HepG2 (cell line): ENCODE measurements around the gene NHERF2. TPM values are rescaled to one million over a fixed set of nuclear protein-coding genes. Genes with fewer than 3 reads are reported as not detected.

ENCODE experiments used
- DNMT1 ChIP-seq: sonication (generic); formaldehyde crosslinking; IDR thresholded peaks from 2 replicates; pipeline ENCODE4 v1.5.1; 2020; ENCODE audit warnings: mild to moderate bottlenecking, missing genetic modification reagents
- HNRNPLL ChIP-seq: fragments of 200-400 bp; formaldehyde crosslinking; IDR thresholded peaks from 2 replicates; pipeline ENCODE4 v1.6.1; 2017; ENCODE audit warnings: mild to moderate bottlenecking, low read depth, low read length; ENCODE audit not compliant: poor library complexity, severe bottlenecking
- HOXD1 ChIP-seq: sonication (generic); formaldehyde crosslinking; IDR thresholded peaks from 2 replicates; pipeline ENCODE4 v1.5.0; 2020; ENCODE audit warnings: missing genetic modification reagents
- IRF1 ChIP-seq: sonication (generic); formaldehyde crosslinking; IDR thresholded peaks from 2 replicates; pipeline ENCODE4 v1.4.0; 2020; ENCODE audit warnings: low read depth, mild to moderate bottlenecking, missing genetic modification reagents
- KDM4B ChIP-seq: sonication (generic); formaldehyde crosslinking; IDR thresholded peaks from 2 replicates; pipeline ENCODE4 v1.4.0; 2020; ENCODE audit warnings: missing genetic modification reagents
- KDM6A ChIP-seq: IDR thresholded peaks from 2 replicates; pipeline ENCODE4 v1.6.1; 2016; ENCODE audit warnings: low read depth
- MTA1 ChIP-seq: sonication (generic); formaldehyde crosslinking; IDR thresholded peaks from 2 replicates; pipeline ENCODE4 v1.4.0; 2020; ENCODE audit warnings: missing genetic modification reagents, mild to moderate bottlenecking, borderline replicate concordance
- TEAD3 ChIP-seq: optimal IDR thresholded peaks from 2 replicates; pipeline ENCODE3; 2016; ENCODE audit warnings: borderline replicate concordance
- ZFP41 ChIP-seq: sonication (generic); formaldehyde crosslinking; IDR thresholded peaks from 2 replicates; pipeline ENCODE4 v1.4.0; 2020; ENCODE audit warnings: mild to moderate bottlenecking, missing genetic modification reagents, borderline replicate concordance
- ZIK1 ChIP-seq: sonication (generic); formaldehyde crosslinking; IDR thresholded peaks from 2 replicates; pipeline ENCODE4 v1.5.0; 2020; ENCODE audit warnings: mild to moderate bottlenecking, low read depth, missing genetic modification reagents, borderline replicate concordance
- ZNF501 ChIP-seq: sonication (generic); formaldehyde crosslinking; IDR thresholded peaks from 2 replicates; pipeline ENCODE4 v1.5.1; 2020; ENCODE audit warnings: mild to moderate bottlenecking, moderate library complexity, missing genetic modification reagents
- ZNF563 ChIP-seq: sonication (generic); formaldehyde crosslinking; IDR thresholded peaks from 2 replicates; pipeline ENCODE4 v1.8.0; 2022; ENCODE audit warnings: mild to moderate bottlenecking, moderate library complexity, missing genetic modification reagents
- ZNF703 ChIP-seq: sonication (generic); formaldehyde crosslinking; IDR thresholded peaks from 2 replicates; pipeline ENCODE4 v1.5.1; 2020; ENCODE audit warnings: missing genetic modification reagents, mild to moderate bottlenecking, moderate library complexity, borderline replicate concordance
- ZNF83 ChIP-seq: sonication (generic); formaldehyde crosslinking; IDR thresholded peaks from 2 replicates; pipeline ENCODE4 v1.4.0; 2020; ENCODE audit warnings: missing genetic modification reagents, mild to moderate bottlenecking, borderline replicate concordance
- polyA plus RNA-seq, 8 experiments: library from polyadenylated mRNA; depleted of rRNA in 3 of 8; stranded (reverse) in 7 of 8; unstranded in 1 of 8; fragments of >200 nt; fragmentation: Illumina TruSeq in 4 of 8; extraction: Trizol in 4 of 8; gene quantifications; 2 replicates each; pipeline versions ENCODE4 v1.2.1 to v1.2.3, GENCODE V29; 2011 to 2016; ENCODE audit warnings: low read depth in 4 of 8, missing spikeins in 1 of 8, mixed read lengths in 1 of 8; ENCODE audit not compliant: insufficient read depth in 1 of 8
- total RNA-seq, 5 experiments: library from RNA; depleted of rRNA; stranded (reverse); fragments of >200 nt; fragmentation: Illumina TruSeq; extraction: Trizol; gene quantifications; 2 replicates each; pipeline ENCODE4 v1.2.3, GENCODE V29; 2016; ENCODE audit warnings: low read depth in 1 of 5
- TF ChIP-seq, protein P1 (sequence below): sonication (generic); formaldehyde crosslinking; IDR thresholded peaks from 2 replicates; pipeline ENCODE4 v1.4.0; 2020; ENCODE audit warnings: missing genetic modification reagents
- TF ChIP-seq, protein P2 (sequence below), 2 experiments: sonication (generic) in 1 of 2; formaldehyde crosslinking in 1 of 2; IDR thresholded peaks; 2 replicates each; pipeline versions ENCODE4 v1.4.0 to v1.6.1; 2016 to 2020; ENCODE audit warnings: borderline replicate concordance in 1 of 2, low read depth in 1 of 2, mild to moderate bottlenecking in 1 of 2, missing genetic modification reagents in 1 of 2
- TF ChIP-seq, protein P3 (sequence below): sonication (generic); formaldehyde crosslinking; IDR thresholded peaks from 2 replicates; pipeline ENCODE4 v1.4.0; 2020; ENCODE audit warnings: missing genetic modification reagents
- TF ChIP-seq, protein P4 (sequence below): sonication (generic); IDR thresholded peaks from 2 replicates; pipeline ENCODE4 v1.6.1; 2016; ENCODE audit warnings: low read depth, borderline replicate concordance

The NHERF2 gene
- total and polyA plus RNA-seq, 2 of the 13 experiments (the other 11 are each of a cell fraction or from before 2014, with no cell fraction given) = 23.7 to 39.3 TPM

- TF ChIP-seq ZNF703 (CRISPR knock-in tag) = no peak
- TF ChIP-seq, protein P1, sequence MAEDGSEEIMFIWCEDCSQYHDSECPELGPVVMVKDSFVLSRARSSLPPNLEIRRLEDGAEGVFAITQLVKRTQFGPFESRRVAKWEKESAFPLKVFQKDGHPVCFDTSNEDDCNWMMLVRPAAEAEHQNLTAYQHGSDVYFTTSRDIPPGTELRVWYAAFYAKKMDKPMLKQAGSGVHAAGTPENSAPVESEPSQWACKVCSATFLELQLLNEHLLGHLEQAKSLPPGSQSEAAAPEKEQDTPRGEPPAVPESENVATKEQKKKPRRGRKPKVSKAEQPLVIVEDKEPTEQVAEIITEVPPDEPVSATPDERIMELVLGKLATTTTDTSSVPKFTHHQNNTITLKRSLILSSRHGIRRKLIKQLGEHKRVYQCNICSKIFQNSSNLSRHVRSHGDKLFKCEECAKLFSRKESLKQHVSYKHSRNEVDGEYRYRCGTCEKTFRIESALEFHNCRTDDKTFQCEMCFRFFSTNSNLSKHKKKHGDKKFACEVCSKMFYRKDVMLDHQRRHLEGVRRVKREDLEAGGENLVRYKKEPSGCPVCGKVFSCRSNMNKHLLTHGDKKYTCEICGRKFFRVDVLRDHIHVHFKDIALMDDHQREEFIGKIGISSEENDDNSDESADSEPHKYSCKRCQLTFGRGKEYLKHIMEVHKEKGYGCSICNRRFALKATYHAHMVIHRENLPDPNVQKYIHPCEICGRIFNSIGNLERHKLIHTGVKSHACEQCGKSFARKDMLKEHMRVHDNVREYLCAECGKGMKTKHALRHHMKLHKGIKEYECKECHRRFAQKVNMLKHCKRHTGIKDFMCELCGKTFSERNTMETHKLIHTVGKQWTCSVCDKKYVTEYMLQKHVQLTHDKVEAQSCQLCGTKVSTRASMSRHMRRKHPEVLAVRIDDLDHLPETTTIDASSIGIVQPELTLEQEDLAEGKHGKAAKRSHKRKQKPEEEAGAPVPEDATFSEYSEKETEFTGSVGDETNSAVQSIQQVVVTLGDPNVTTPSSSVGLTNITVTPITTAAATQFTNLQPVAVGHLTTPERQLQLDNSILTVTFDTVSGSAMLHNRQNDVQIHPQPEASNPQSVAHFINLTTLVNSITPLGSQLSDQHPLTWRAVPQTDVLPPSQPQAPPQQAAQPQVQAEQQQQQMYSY (CRISPR knock-in tag) = peak; percentile 70
- TF ChIP-seq, protein P2, sequence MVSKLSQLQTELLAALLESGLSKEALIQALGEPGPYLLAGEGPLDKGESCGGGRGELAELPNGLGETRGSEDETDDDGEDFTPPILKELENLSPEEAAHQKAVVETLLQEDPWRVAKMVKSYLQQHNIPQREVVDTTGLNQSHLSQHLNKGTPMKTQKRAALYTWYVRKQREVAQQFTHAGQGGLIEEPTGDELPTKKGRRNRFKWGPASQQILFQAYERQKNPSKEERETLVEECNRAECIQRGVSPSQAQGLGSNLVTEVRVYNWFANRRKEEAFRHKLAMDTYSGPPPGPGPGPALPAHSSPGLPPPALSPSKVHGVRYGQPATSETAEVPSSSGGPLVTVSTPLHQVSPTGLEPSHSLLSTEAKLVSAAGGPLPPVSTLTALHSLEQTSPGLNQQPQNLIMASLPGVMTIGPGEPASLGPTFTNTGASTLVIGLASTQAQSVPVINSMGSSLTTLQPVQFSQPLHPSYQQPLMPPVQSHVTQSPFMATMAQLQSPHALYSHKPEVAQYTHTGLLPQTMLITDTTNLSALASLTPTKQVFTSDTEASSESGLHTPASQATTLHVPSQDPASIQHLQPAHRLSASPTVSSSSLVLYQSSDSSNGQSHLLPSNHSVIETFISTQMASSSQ (IDR thresholded peaks at IDR 0.05; ENCODE audit: low read depth) = peak; percentile 68; the same call in 1 of the 2 replicates
- TF ChIP-seq, protein P2 (CRISPR knock-in tag; IDR thresholded peaks at IDR 0.05; ENCODE audit: borderline replicate concordance) = peak; percentile 67; the same call in 1 of the 2 replicates
- TF ChIP-seq ZIK1 (CRISPR knock-in tag) = peak; percentile 26; the same call in 1 of the 2 replicates
- no peak for TF ChIP-seq IRF1
- TF ChIP-seq MTA1 = peak; percentile 92; the same call in 1 of the 2 replicates
- no peak for TF ChIP-seq DNMT1 (CRISPR knock-in tag)
- TF ChIP-seq ZNF83 (CRISPR knock-in tag) = peak; percentile 46; the same call in 1 of the 2 replicates
- peak; percentile 94 for TF ChIP-seq ZNF501 (CRISPR knock-in tag)
- peak; percentile 79; the same call in 1 of the 2 replicates for TF ChIP-seq ZNF563 (CRISPR knock-in tag)
- TF ChIP-seq HOXD1 (CRISPR knock-in tag) = peak; percentile 57; the same call in 1 of the 2 replicates
- TF ChIP-seq HNRNPLL = peak; percentile 26
- TF ChIP-seq, protein P3, sequence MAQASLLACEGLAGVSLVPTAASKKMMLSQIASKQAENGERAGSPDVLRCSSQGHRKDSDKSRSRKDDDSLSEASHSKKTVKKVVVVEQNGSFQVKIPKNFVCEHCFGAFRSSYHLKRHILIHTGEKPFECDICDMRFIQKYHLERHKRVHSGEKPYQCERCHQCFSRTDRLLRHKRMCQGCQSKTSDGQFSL (CRISPR knock-in tag) = no peak
- no peak for TF ChIP-seq ZFP41 (CRISPR knock-in tag)
- TF ChIP-seq, protein P4, sequence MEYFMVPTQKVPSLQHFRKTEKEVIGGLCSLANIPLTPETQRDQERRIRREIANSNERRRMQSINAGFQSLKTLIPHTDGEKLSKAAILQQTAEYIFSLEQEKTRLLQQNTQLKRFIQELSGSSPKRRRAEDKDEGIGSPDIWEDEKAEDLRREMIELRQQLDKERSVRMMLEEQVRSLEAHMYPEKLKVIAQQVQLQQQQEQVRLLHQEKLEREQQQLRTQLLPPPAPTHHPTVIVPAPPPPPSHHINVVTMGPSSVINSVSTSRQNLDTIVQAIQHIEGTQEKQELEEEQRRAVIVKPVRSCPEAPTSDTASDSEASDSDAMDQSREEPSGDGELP = peak; percentile 96
- TF ChIP-seq KDM6A (CRISPR knock-in tag) = peak; percentile 27; the same call in 1 of the 2 replicates
- peak; percentile 52; the same call in 1 of the 2 replicates for TF ChIP-seq KDM4B (CRISPR knock-in tag)
- peak; percentile 79 for TF ChIP-seq TEAD3 (CRISPR knock-in tag)
These were observed 12.8 kb downstream of the NHERF2 start (continued) for GRCh38 chr16:2039274-2040031.
